ENCODE results near the gene ACOX2. TPM values are rescaled to one million over a fixed set of nuclear protein-coding genes. Genes with fewer than 3 reads are reported as not detected.

The ACOX2 gene
- polyA plus RNA-seq, 2 of the 4 experiments (the other 2 are of a cell fraction): 4.8 to 23.2 TPM

DNA sequence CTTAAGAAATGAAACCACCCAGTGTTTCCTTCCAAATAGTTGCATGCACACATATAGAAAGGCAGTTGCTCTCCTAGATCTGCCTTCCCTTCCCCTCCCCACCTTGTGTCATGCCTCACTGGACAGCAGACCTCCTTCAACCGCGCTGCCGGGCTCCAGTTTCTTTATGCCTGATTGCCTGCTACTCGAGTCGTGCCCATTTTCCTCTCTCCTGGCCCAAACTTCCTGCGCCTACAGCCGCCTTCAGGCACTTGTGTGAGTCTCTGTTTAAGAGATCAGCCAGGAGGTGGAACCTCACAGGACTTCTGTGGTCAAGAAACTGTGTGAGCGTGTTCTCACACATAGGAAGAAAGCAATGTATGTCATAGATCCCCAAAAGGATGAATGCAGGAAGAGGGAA, 49.0 kb upstream of the ACOX2 start:
- Histone ChIP-seq H3K9me3 (no peaks in the 10 kb centered on the region), H3K4me3 (no peak overlapping the region), H3K4me1 (peaks cover 7% of the 10 kb centered on the region; the same call in 1 of the 3 replicates), H3K4me2 (peak overlapping the region; percentile 97; the same call in 2 of the 3 replicates), H3K27ac (no peak overlapping the region)
- ChIA-PET CTCF (interaction anchor here (0.6 to 2.8 kb wide), 8 partner anchors 11 to 44 kb away, joined by 3 to 19 read pairs (median 4); no protein-coding TSS in a partner anchor), POLR2A (no interaction called here)
- ATAC-seq (no peak), FAIRE-seq (no peak), DNase-seq (ENCODE audit: low read depth in 1 of 2, low spot score in 1 of 2) (no peak)
- WGBS (ENCODE audit: missing lambda C conversion rate): 65% methylated on average over 7 of the region's 8 CpGs
- TF ChIP-seq E2F6 (IDR thresholded peaks at IDR 0.05; ENCODE audit: borderline replicate concordance, low read depth): no peak
- no peak for TF ChIP-seq CEBPB (IDR thresholded peaks at IDR 0.05)
- no peak for TF ChIP-seq MAZ (IDR thresholded peaks at IDR 0.05; ENCODE audit: borderline replicate concordance, low read depth, low read length)
- no peak for TF ChIP-seq CBX2 (IDR thresholded peaks at IDR 0.05; ENCODE audit: borderline replicate concordance, low read depth)
- no peak for TF ChIP-seq ATOH8 (CRISPR knock-in tag; IDR thresholded peaks at IDR 0.05; ENCODE audit: low read depth)
- no peak for TF ChIP-seq FOSL2 (IDR thresholded peaks at IDR 0.05)
- no peak for TF ChIP-seq FOSL2 (CRISPR knock-in tag; IDR thresholded peaks at IDR 0.05)
- TF ChIP-seq KDM5A (IDR thresholded peaks at IDR 0.05): no peak
- no peak for TF ChIP-seq NFE2L2 (conservative IDR thresholded peaks at IDR 0.05; ENCODE audit: low read length)
- TF ChIP-seq HEYL (CRISPR knock-in tag; IDR thresholded peaks at IDR 0.05): no peak
- TF ChIP-seq NPAS2 (CRISPR knock-in tag; IDR thresholded peaks at IDR 0.05; ENCODE audit: borderline replicate concordance): no peak
- TF ChIP-seq HDAC2 (IDR thresholded peaks at IDR 0.05): no peak

GRCh38 chr3:58585005-58585786, 48.2 kb upstream of the ACOX2 start:
- ChIA-PET POLR2A (no interaction called here), CTCF (interaction anchor here (0.6 to 2.8 kb wide), 10 partner anchors 10 to 45 kb away, joined by 3 to 19 read pairs (median 4); no protein-coding TSS in a partner anchor)
- no peak for FAIRE-seq
- Histone ChIP-seq H3K9me3 (no peaks in the 10 kb centered on the region), H3K4me3 (peak overlapping the region; percentile 68), H3K4me1 (peaks cover 11% of the 10 kb centered on the region; the same call in 1 of the 3 replicates), H3K27ac (peak overlapping the region; percentile 63 to 85; a peak in 5 of 6 replicates), H3K4me2 (peak overlapping the region; percentile 97)
- peak; percentile 66 to 91 for DNase-seq (ENCODE audit: low read depth in 1 of 2, low spot score in 1 of 2)
- TF ChIP-seq CTCF (IDR thresholded peaks at IDR 0.05) (peak; percentile 31; the same call in 2 of the 3 replicates), CEBPB (IDR thresholded peaks at IDR 0.05) (no peak), ZFP36 (IDR thresholded peaks at IDR 0.05; ENCODE audit: borderline replicate concordance, partially characterized antibody) (no peak), JUNB (IDR thresholded peaks at IDR 0.05) (no peak), RFX5 (IDR thresholded peaks at IDR 0.05) (no peak), ATOH8 (CRISPR knock-in tag; IDR thresholded peaks at IDR 0.05; ENCODE audit: low read depth) (no peak), NR3C1 (IDR thresholded peaks at IDR 0.05) (no peak), E2F6 (IDR thresholded peaks at IDR 0.05; ENCODE audit: borderline replicate concordance, low read depth) (peak; percentile 70), ELK1 (IDR thresholded peaks at IDR 0.05; ENCODE audit: low read depth, low read length) (no peak), NFE2L2 (conservative IDR thresholded peaks at IDR 0.05; ENCODE audit: low read length) (no peak), RAD21 (conservative IDR thresholded peaks at IDR 0.05 in 1 of 2, IDR thresholded peaks at IDR 0.05 in 1 of 2) (peak in 1 of 2 experiments; percentile 17; a peak in 2 of 5 replicates), HOXB13 (CRISPR knock-in tag; IDR thresholded peaks at IDR 0.05; ENCODE audit: low read depth) (no peak), NPAS2 (CRISPR knock-in tag; IDR thresholded peaks at IDR 0.05; ENCODE audit: borderline replicate concordance) (no peak), CHD2 (IDR thresholded peaks at IDR 0.05; ENCODE audit: low read length, partially characterized antibody) (no peak), KDM1A (IDR thresholded peaks at IDR 0.05; ENCODE audit: low read depth) (no peak)
- TF ChIP-seq, protein P1, sequence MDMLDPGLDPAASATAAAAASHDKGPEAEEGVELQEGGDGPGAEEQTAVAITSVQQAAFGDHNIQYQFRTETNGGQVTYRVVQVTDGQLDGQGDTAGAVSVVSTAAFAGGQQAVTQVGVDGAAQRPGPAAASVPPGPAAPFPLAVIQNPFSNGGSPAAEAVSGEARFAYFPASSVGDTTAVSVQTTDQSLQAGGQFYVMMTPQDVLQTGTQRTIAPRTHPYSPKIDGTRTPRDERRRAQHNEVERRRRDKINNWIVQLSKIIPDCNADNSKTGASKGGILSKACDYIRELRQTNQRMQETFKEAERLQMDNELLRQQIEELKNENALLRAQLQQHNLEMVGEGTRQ (IDR thresholded peaks at IDR 0.05): no peak
- TF ChIP-seq, protein P2, sequence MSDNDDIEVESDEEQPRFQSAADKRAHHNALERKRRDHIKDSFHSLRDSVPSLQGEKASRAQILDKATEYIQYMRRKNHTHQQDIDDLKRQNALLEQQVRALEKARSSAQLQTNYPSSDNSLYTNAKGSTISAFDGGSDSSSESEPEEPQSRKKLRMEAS (IDR thresholded peaks at IDR 0.05): peak; percentile 69
- WGBS (ENCODE audit: missing lambda C conversion rate): 4% methylated on average over 18 of the region's 46 CpGs
- ATAC-seq: peak; percentile 95 to 99
